GM21423 (cell line): Measurements from ENCODE around the gene INPP5A.

Experiments
- ATAC-seq: cut with Tn5 transposase; IDR thresholded peaks from one replicate; pipeline ENCODE4 v1.9.1; 2021; ENCODE audit warnings: mild to moderate bottlenecking, moderate library complexity; ENCODE audit not compliant: unreplicated experiment

The INPP5A gene

DNA sequence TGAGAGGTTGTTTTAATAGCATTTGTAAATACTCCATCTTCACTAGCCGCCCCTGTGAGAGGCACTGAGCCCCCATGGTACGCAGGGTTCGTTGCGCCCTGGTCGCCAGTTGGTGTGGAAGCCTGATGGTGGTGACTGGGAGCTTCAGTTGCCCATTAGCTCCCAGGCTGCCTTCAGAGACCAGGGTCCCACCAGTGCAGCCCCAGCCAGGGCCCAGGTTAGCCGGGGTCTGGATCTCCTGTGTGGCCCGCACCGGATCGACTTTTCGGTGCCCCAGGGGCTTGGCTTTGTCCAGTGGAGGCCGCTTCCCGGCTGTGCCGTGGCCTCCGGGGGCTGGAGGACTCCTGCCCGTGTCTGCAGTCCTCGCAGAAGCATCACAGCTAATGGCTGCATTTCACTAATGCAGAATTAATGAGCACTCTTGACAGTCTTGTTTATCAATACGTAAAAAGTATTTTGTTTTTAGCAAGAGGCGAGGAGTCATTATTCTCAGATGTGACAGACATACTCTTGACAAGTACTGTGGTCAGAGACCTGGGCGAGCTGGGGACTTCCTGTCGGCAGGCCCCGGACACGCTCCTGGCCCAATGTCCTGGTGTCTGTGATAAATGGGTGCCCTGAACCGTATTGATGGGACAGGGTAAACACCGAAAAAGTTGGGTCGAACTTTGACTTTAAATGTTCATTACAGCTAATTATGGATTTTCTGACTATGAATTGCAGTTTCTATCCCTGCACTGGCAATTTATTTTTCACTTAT, 148.5 kb downstream of the INPP5A start:
- no peak for ATAC-seq

DNA sequence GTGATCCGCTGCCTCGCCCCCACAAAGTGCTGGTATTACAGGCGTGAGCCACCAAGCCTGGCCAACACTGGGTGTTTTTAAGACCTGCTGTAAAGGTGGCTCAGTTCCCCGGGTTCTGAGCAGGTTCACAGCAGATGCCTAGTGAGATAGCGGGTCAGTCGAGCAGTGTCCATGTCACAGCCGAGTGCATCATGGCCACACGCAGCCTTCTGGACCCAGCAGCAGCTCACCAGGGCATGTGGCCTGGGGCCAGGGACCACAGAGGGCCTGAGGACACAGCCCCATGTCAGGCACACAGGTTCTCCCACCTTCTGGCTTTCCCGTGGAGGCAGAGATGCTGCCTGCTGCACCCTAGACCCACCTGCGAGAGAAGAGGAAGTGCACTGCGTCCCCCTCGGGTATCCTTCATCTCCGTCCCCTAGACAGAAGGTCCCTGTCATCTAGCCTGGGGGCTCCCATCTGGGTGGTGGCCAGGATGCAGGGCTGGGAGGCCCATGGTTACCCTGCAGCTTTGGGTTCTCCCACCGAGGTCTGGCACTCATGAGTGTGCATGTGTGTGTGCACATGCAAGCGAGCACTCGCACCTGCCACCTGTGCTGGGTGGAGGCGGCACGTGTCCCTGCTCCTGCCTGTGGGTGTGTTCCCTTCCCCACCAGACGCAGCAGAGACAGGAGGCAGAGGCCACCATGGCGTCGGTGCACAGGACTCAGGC, 149.8 kb downstream of the INPP5A start:
- no peak for ATAC-seq

DNA sequence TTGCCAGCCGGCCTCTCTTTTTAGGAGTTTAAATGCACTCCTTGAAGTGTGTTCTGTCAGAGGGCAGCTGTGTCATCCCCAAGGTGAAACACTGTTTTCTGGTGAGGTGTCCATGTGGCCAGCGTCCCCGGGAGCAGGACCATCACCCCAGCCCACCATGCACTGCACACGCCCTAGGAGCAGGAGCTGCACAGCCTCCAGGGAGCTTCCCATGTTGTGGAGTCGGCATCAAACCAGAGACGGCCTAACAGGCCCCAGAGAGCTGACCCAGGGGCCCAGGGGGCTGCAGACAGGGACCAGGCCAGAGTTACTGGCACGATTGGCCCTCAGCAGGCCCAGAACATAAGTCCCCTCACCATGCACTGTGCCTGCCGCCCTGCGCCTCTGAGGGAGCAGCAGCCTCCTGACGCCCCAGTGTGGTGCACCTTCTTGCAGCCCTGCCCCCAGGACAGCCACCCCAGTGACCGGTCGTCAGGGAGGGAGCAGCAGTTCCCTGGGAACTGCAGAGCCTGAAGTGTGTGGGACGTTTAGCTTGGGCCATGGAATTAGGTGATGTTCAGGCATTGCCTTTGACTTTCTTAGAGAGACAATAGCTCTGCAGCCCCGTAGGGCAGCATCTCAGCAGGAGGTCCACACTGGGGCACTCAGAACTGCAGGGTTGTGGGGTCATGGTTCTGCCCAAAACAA, 150.4 kb downstream of the INPP5A start:
- ATAC-seq, result no peak

DNA sequence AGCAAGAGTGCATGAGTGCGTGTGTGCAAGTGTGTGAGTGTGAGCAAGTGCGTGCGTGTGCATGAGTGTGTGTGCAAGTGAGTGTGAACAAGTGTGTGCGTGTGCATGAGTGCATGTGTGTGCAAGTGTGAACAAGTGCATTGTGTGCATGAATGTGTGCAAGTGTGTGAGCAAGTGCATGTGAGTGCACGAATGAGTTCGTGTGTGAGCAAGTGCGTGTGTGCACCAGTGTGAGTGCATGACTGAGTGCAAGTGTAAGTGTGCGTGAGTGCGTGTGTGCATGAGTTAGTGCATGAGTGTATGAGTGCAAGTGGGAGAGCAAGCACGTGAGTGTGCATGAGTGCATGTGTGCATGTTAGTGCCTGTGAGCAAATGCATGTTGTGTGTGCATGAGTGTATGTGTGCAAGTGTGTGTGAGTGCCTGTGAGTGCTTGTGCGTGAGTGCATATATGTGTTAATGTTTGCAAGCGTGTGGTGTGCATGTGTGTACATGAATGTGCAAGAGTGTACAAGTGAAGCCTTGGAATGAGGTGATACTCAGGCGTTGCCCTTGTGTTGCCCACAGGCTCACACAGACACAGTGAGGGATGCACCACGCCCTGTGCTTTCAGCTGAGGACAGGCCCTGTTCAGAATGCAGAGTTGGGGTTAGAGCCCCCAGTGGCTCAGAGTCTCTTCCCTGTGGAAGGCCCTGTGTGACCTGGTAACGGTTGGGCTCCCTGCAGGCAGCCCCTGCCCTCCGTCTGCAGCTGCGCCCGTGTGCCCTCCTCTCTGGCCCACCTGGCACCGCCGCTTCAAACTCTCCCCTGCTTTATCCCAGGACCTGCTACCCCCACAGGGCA, 151.2 kb downstream of the INPP5A start:
- no peak for ATAC-seq

DNA sequence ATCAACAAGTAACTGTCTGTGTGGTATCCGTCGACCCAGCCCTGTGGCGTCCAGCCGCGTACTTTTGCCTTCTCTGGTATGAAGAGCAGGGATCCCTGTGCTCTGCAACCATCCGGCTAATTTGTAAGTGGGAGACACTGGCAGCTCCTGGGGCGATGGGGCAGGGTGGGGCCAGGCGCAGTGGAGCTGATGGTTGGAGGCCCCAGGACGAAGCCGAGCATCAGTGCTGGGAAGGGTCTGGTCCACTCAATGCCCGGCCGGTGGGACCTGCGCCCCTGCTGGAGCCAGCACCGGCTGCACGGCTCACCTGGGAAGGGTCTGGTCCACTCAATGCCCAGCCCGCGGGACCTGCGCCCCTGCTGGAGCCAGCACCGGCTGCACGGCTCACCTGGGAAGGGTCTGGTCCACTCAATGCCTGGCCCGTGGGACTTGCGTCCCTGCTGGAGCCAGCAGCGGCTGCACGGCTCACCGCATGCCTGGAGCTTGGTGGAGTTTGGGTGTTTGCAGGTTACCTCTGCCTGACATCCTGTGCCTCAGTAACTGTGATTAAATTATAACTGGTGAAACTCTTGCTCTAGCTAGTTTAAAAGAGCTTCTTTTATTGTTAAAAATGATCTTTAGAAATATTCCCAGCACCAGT, 152.3 kb downstream of the INPP5A start:
- ATAC-seq, result no peak

DNA sequence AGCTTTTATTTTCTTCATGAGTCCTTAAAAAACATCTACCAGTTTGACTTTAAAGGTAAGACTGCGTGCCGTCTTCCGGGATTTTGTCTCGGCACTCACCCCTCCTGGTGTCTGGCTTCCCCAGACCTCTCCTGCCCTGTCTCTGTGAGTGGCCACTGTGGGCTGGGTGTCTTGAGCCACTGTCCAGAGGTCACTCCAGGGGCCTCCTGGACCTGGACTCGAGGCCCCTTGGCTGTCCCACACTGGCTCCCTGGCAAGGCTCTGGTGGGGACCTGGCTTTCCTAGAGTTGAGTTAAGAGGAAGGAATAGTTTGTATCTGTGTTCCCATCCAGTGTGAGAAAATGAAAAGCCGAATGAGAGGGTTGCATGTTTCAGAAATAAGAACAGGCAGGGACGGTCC, 152.8 kb downstream of the INPP5A start:
- ATAC-seq, result no peak

DNA sequence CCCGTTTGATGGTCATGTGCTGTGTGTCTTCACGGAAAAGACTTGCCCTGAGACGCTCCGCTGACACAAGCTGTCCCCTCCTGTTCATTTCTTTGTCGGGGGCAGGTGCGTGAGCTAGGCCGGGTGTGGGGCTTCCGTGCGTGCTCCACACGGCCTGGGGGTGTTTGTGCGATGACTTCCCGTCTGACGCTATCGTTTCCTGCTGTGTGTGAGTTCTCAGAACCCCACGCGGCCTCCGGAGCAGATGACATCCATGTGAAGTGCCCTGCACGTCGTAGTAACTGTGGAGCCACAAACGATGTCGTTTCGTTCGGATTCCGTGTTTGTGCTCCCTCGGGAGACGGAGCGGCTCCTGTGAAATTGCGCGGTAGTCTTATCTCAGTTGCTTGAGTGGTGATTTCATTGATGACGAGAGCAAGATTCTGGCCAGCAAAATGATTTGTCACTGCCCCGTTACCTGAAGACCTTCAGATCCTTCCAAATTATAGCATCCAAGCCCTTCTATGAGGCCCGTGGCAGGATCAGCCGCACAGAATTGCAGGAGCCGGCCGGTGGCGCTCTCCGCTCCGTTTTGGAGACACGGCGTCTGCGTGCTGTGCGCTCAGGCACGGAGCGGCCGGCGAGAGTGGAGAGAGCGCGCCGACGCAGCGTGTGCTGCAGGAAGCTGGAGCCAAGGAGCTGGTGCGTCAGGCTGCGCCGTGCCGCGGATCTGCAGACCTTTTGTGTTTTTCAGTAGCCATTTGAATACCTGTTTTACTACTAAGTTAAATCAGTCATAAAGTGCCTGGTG, 153.4 kb downstream of the INPP5A start:
- no peak for ATAC-seq

DNA sequence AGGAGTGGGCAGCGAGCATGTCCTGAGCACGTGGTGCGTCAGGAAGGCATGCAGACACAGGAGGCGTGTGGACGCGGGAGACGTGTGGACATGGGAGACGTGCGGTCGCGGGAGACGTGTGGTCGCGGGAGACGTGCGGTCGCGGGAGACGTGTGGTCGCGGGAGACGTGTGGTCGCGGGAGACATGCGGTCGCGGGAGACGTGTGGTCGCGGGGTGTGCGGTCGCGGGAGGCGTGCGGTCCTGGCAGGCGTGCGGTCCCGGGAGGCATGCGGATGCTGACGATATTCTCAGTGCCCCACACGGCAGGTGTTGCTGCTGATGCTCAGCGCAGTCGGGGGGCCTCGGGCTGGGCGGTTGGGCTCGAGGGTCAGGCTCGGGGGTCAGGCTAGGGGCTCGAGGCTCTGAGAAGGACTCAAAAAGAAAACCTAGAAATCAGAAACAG, 154.1 kb downstream of the INPP5A start:
- ATAC-seq, result no peak

DNA sequence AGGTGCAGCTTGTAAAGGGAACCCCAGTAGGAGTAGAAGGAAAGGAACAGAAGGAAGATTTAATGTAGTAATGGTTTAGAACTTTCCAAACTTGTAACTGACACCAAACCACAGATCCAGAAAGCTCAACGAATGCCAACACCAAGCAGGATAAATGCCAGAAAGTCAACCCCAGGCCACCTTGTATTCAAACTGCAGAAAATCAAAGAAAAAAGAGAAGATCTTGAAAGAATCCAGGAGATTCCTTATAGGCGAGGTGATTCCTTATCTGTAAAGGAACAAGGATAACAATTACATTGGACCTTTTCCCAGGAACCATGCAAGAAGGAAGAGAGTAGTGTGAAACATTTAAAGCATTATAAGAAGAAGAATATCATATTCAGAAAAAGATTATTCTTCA, 154.7 kb downstream of the INPP5A start:
- ATAC-seq, result no peak

DNA sequence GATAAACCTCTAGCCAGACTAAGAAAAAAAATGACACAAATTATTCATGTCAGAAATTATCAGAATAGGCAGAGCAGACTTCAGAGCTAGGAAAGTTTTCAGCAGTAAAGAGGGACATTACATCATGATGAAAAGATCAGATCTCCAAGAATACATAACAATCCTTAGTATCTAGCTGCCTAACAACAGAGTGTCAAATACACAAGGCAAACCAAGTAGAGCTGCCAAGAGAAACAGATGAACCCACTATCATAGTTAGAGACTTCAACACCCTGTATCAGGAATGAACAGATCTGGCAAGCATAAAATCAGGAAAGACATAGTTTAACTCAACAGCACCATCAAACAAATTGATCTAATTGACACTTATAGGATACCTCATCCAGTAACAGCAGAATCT, 156.1 kb downstream of the INPP5A start:
- no peak for ATAC-seq

DNA sequence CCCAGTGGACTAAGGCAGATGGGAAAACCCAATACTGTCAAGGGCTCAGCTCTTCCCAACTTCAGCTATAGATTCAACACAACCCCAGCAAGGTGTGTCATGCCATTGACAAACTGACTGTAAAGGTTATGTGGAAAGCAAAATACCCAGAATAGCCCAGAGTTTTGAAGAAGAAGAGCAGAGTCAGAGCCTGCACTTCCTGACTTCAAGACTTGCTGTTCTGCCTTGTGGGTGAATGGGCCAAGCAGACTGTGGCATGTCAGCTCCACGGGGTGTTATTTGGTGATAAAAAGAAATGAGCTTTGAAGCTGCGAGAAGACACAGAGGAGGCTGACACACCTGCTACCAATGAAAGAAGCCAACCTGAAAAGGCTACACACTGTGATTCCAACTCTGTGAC, 158.6 kb downstream of the INPP5A start:
- ATAC-seq, result no peak

DNA sequence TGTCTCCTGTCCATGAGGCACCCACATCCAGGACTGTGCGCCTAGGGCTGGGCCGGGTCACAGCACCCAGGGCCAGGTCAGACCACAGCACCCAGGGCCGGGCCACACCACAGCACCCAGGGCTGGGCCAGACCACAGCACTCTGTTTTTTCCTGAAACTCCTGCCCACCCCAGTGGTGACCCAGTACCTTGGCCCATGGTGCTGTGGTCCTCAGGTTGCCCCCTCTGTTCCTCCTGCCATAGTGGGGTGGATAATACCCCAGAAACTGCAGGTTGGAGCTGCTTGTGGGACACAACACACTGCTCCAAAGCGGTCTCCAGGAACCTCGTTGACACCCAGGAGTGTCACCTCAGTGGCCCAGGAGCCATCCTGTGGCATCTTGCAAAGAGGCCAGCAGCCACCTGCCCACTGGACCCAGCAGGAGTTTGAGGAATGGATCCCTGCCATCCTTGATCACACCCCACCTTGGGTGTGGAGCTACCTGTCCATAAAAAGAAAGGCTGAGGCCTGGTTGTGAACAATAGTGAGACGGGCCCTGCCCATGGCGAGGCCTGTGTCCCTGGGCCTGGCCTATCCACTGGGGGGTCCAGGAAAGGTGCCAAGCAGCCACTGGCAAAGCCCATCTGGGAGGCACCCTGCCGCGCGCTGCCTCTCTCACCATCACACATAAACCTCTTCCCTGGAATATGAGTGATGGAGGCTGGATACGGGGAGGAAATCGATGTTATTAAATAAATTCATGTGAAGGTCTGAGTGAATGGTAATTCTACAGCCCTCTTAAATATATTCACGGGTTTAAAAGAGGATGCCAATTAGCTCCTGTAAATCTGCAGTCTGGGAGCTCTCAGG, 159.4 kb downstream of the INPP5A start:
- no peak for ATAC-seq

DNA sequence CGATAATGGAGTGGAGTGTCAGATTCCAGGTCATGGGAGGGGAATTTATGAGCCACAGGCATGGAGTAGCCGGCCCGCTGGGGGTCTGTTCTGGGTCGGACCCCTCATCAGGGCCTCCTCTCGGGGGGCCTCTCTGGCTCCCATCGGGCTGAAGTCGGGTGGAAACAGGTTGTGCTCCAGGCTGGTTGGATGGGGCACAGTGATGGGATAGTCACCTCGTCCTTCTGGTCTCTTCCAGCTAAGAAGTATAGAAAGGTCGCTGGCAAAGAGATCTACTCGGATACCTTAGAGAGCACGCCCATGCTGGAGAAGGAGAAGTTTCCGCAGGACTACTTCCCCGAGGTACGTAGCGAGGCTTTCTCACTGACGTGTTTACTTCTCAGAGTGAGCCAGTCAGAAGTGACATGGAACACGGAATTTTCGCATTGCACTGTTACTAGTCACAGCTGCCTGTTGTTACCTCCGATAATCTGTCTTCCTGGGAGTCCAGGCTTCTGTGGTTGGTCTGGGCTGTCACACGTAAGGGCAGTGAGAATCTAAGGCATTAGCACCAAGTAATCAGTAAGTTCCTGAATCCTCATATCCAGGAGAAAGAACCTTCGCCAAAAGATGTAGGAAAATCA, 160.1 kb downstream of the INPP5A start:
- ATAC-seq, result no peak

DNA sequence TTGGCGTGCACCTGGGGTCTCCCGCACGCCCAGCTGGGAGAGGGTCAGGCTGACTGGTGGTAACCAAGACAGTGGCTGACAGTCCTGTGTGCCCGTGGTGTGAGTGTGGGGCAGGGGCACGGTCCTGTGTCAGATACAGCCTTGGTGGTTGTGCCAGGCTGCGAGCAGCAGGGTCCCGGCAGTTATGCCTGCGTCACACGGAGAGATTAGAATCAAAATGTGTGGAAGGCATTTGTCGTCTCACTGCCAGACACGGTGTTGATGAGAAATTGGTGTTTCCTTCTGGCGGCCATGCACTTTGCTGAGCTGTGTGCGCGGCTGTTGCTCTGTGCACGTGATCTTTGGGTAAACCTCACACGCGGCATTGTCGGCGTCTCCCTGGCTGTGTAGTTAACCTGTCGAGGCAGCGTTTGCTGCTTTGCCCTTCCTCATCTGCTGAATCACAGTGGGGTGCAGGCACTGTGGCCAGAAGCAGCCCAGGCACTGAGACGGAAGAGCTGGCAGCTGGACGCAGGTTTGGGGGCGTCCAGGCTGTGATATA, 160.7 kb downstream of the INPP5A start:
- ATAC-seq, result no peak

DNA sequence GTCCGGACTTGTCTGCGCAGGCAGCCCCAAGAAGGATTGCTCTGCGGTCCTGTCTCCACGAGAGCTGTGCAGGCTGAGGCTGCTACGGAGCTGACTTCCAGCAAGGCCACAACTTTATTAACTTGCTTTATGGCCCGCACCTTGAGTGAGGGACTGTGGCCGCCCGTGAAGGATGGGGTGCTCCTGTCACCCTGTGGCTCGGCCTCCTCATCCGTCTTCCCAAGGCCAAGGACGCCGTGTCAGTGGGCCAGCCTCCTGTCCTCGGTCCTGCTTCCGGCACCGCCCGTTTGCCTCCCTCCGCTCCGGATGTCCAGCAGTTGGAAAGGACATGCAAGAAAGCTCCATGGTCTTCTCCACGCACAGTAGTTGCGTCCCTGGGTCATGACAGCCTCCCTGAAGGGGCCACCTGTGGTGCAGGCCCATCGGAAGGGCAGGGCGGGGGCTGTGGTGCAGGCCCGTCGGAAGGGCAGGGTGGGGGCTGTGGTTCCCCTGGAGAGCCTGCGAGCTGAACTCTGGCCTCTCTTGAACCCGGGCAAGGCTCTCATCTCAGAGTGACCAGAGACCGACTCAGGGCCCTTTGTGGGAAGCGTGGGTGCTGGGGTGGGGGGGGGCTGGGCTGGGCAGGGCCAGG, 161.3 kb downstream of the INPP5A start:
- no peak for ATAC-seq

DNA sequence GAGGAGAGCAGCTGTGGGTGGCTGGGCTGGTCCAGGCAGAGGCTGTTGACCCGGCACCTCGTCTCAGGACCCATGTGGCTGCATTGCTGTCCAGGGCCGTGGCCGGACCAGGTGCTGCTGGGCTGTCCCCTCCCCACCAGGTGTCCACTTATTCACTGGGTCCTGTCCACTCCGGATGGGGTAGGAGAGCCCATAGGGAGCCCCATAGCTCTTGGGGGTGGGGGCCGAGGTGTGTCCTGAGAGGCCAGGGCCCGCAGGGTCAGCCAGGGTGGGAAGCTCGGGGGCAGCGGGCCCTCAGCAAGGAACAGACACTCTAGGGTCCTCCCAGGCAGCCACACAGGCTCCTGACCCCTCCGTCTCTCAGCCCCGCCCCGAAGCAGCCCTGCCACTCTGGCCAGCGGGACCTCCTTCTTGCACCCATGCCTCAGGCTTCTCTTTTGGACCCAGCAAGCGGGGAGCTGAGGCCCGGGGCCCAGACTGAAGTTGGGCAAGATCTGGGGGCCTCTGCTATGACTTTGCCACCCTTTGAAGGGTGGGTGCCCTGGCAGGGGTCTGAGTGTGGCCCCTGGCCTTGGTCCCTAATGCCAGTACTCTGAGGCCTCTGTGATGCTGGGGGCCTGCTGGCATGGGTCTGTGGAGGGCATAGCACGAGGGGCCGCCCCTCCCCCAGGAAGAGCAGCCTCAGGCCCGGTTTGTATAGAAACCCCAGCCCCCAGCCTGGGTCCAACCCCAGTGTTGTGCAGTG, 162.0 kb downstream of the INPP5A start:
- ATAC-seq, result no peak
